Measurements from ENCODE around the gene DNAJB11.

The DNAJB11 gene

GRCh38 chr3:186598108-186598784 lies 27.7 kb downstream of the DNAJB11 start:
- no peak for DNase-seq

GRCh38 chr3:186598794-186599141 lies 28.2 kb downstream of the DNAJB11 start:
- no peak for DNase-seq

- DNase-seq = no peak
These were observed 28.7 kb downstream of the DNAJB11 start for GRCh38 chr3:186599142-186599784.

- DNase-seq = no peak
These were observed 29.3 kb downstream of the DNAJB11 start for GRCh38 chr3:186599785-186600166.

- DNase-seq = no peak
These were observed 30.4 kb downstream of the DNAJB11 start for GRCh38 chr3:186600896-186601295.

- DNase-seq = no peak
These were observed 32.6 kb downstream of the DNAJB11 start for GRCh38 chr3:186603159-186603558.

GRCh38 chr3:186605078-186605477 lies 34.6 kb downstream of the DNAJB11 start:
- DNase-seq = no peak

GRCh38 chr3:186605561-186606545 lies 35.3 kb downstream of the DNAJB11 start:
- DNase-seq = no peak

GRCh38 chr3:186608624-186609215 lies 38.2 kb downstream of the DNAJB11 start:
- DNase-seq = no peak

- DNase-seq = no peak
These were observed 38.8 kb downstream of the DNAJB11 start for GRCh38 chr3:186609247-186609868.

- DNase-seq = no peak
These were observed 41.5 kb downstream of the DNAJB11 start for GRCh38 chr3:186612065-186612464.

- DNase-seq = no peak
These were observed 42.5 kb downstream of the DNAJB11 start, which contains the start of gene AHSG for GRCh38 chr3:186612721-186613636. Gene AHSG (plus strand): TSS chr3:186613060. CDS start chr3:186613142, 82 bp downstream.

- DNase-seq = no peak
These were observed 43.2 kb downstream of the DNAJB11 start for GRCh38 chr3:186613637-186614265.

- DNase-seq = no peak
These were observed 43.7 kb downstream of the DNAJB11 start for GRCh38 chr3:186614266-186614596.

GRCh38 chr3:186614597-186615483 lies 44.3 kb downstream of the DNAJB11 start:
- DNase-seq = no peak

- no peak for DNase-seq
These were observed 45.7 kb downstream of the DNAJB11 start for GRCh38 chr3:186616299-186616617.

- DNase-seq = peak; percentile 49
These were observed 46.8 kb downstream of the DNAJB11 start for GRCh38 chr3:186617036-186617946.

GRCh38 chr3:186618318-186618938 lies 47.9 kb downstream of the DNAJB11 start:
- no peak for DNase-seq
